Measurements from ENCODE around the gene CDHR4. TPM values are rescaled to one million over a fixed set of nuclear protein-coding genes. Genes with fewer than 3 reads are reported as not detected.
"Not testable (repeated sequence)": the region's sequence is repeated elsewhere in the genome, so short reads cannot be mapped to it uniquely, and the experiment has no call there.

Gene CDHR4
- total and polyA plus RNA-seq, 9 of the 15 experiments (the other 6 are each of a cell fraction or from before 2014, with no cell fraction given) = 0.21 TPM; not detected in 8

- H4K20me1 ChIP-seq (replicated peaks; ENCODE audit: control insufficient read depth, insufficient read depth, low read length); H3K4me3 ChIP-seq; H3K9me1 ChIP-seq (ENCODE audit: control insufficient read depth, insufficient read depth, low read length); H3K9me3 ChIP-seq (replicated peaks; ENCODE audit: control insufficient read depth, insufficient read depth, low read depth, low read length); FAIRE-seq; in situ Hi-C loops (cut with MboI); ATAC-seq; H3K9ac ChIP-seq (ENCODE audit: insufficient read depth in 1 of 2, low read depth in 2 of 2, low read length in 2 of 2); DNase-seq (ENCODE audit: extremely low read depth in 1 of 4, low spot score in 3 of 4); H3K4me2 ChIP-seq (ENCODE audit: insufficient read depth, low read length); CTCF ChIA-PET (ENCODE audit: low intra/inter-chr PET ratio); H3K27ac ChIP-seq (ENCODE audit: extremely low read depth, low read depth, low read length); H2AFZ ChIP-seq (ENCODE audit: low read depth, low read length); H3K27me3 ChIP-seq (ENCODE audit: control insufficient read depth in 2 of 2, insufficient read depth in 2 of 2, low read length in 2 of 2); BruUV-seq (replicated peaks); intact Hi-C loops (cut with micrococcal nuclease): not testable (repeated sequence)
- 93% methylated on average over 2 of the region's 9 CpGs for WGBS (ENCODE audit: insufficient coverage, low coverage, missing lambda C conversion rate)
- POLR2A ChIA-PET = interaction anchor here (0.6 kb wide), 1 partner anchor 12 kb away, joined by 3 read pairs; no protein-coding TSS in a partner anchor
- Histone ChIP-seq H3K36me3 (ENCODE audit: control insufficient read depth, insufficient read depth, low read length) (peaks cover 43% of the 10 kb centered on the region; the same call in 2 of the 3 replicates), H3K4me1 (replicated peaks in 1 of 2; ENCODE audit: control insufficient read depth in 2 of 2, insufficient read depth in 2 of 2, low read length in 2 of 2) (peaks cover 10 to 12% of the 10 kb centered on the region in 2 experiments; a peak in 4 of 5 replicates), H3K79me2 (ENCODE audit: control insufficient read depth, insufficient read depth, low read length) (peaks cover 78% of the 10 kb centered on the region)
These were observed 17.4 kb downstream of the CDHR4 start for GRCh38 chr3:49782277-49782676.

- H3K36me3 ChIP-seq (ENCODE audit: control insufficient read depth, insufficient read depth, low read length) = peaks cover 48% of the 10 kb centered on the region; the same call in 2 of the 3 replicates
- no peak overlapping the region for H3K4me2 ChIP-seq (ENCODE audit: insufficient read depth, low read length)
- FAIRE-seq (no peak), DNase-seq (ENCODE audit: extremely low read depth in 1 of 4, low spot score in 3 of 4) (no peak), ATAC-seq (no peak)
- H3K9ac ChIP-seq (ENCODE audit: insufficient read depth in 1 of 2, low read depth in 2 of 2, low read length in 2 of 2) = no peak overlapping the region
- no peak overlapping the region for H3K27ac ChIP-seq (ENCODE audit: extremely low read depth, low read depth, low read length)
- no TSS peak for BruUV-seq (replicated peaks)
- H4K20me1 ChIP-seq (replicated peaks; ENCODE audit: control insufficient read depth, insufficient read depth, low read length) = 0 out of 2 replicates have a peak, but pooled peaks cover 3% of the 10 kb centered on the region
- TF ChIP-seq U2AF2 (optimal IDR thresholded peaks at IDR 0.05; ENCODE audit: low read depth, low read length) = no peak
- TF ChIP-seq TAF1 (IDR thresholded peaks at IDR 0.05; ENCODE audit: control insufficient read depth, extremely low read depth, insufficient read depth, low read length, severe bottlenecking) = no peak
- no peak for TF ChIP-seq NR0B1 (IDR thresholded peaks at IDR 0.05; ENCODE audit: partially characterized antibody)
- TF ChIP-seq ZNF75A (CRISPR knock-in tag; IDR thresholded peaks at IDR 0.05) = no peak
- TF ChIP-seq ZNF174 (CRISPR knock-in tag; IDR thresholded peaks at IDR 0.05) = no peak
- TF ChIP-seq ZNF695 (CRISPR knock-in tag; IDR thresholded peaks at IDR 0.05) = no peak
- intact Hi-C loops (cut with micrococcal nuclease) = no loop called here
- ChIA-PET CTCF (ENCODE audit: low intra/inter-chr PET ratio) (no interaction called here), POLR2A (interaction anchor here (0.6 kb wide), 1 partner anchor 11 kb away, joined by 3 read pairs; no protein-coding TSS in a partner anchor)
- peaks cover 3 to 5% of the 10 kb centered on the region in 2 experiments; a peak in 4 of 5 replicates for H3K4me1 ChIP-seq (replicated peaks in 1 of 2; ENCODE audit: control insufficient read depth in 2 of 2, insufficient read depth in 2 of 2, low read length in 2 of 2)
- 91% methylated on average over 4 of the region's 5 CpGs for WGBS (ENCODE audit: insufficient coverage, low coverage, missing lambda C conversion rate)
- H3K9me3 ChIP-seq (replicated peaks; ENCODE audit: control insufficient read depth, insufficient read depth, low read depth, low read length) = no peaks in the 10 kb centered on the region
- H3K27me3 ChIP-seq (ENCODE audit: control insufficient read depth in 2 of 2, insufficient read depth in 2 of 2, low read length in 2 of 2) = no peaks in the 10 kb centered on the region
- H3K79me2 ChIP-seq (ENCODE audit: control insufficient read depth, insufficient read depth, low read length) = peaks cover 77% of the 10 kb centered on the region
- no peak overlapping the region for H2AFZ ChIP-seq (ENCODE audit: low read depth, low read length)
- H3K4me3 ChIP-seq = no peak overlapping the region
- in situ Hi-C loops (cut with MboI) = no loop called here
- H3K9me1 ChIP-seq (ENCODE audit: control insufficient read depth, insufficient read depth, low read length) = no peaks in the 10 kb centered on the region
These were observed 18.1 kb downstream of the CDHR4 start for GRCh38 chr3:49781415-49782199.

DNA sequence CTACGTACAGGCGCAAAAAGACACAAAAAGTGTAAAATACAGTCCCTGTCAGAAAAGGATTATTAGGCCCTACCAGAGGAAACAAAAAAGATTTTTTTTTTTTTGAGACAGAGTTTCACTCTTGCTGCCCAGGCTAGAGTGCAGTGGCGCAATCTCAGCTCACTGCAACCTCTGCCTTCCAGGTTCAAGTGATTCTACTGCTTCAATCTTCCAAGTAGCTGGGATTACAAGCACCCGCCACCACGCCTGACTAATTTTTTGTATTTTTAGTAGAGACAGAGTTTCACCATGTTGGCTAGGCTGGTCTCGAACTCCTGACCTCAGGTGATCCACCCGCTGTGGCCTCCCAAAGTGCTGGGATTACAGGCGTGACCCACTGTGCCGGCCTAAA, 18.7 kb downstream of the CDHR4 start:
- BruUV-seq (replicated peaks); H3K4me2 ChIP-seq (ENCODE audit: insufficient read depth, low read length); H3K9me3 ChIP-seq (replicated peaks; ENCODE audit: control insufficient read depth, insufficient read depth, low read depth, low read length); ATAC-seq; H3K9me1 ChIP-seq (ENCODE audit: control insufficient read depth, insufficient read depth, low read length); H3K4me3 ChIP-seq; H4K20me1 ChIP-seq (replicated peaks; ENCODE audit: control insufficient read depth, insufficient read depth, low read length); in situ Hi-C loops (cut with MboI); H3K4me1 ChIP-seq (replicated peaks in 1 of 2; ENCODE audit: control insufficient read depth in 2 of 2, insufficient read depth in 2 of 2, low read length in 2 of 2); POLR2A ChIA-PET; H3K27me3 ChIP-seq (ENCODE audit: control insufficient read depth in 2 of 2, insufficient read depth in 2 of 2, low read length in 2 of 2); CTCF ChIA-PET (ENCODE audit: low intra/inter-chr PET ratio); intact Hi-C loops (cut with micrococcal nuclease); H3K27ac ChIP-seq (ENCODE audit: extremely low read depth, low read depth, low read length); H2AFZ ChIP-seq (ENCODE audit: low read depth, low read length); FAIRE-seq; H3K9ac ChIP-seq (ENCODE audit: insufficient read depth in 1 of 2, low read depth in 2 of 2, low read length in 2 of 2); DNase-seq (ENCODE audit: extremely low read depth in 1 of 4, low spot score in 3 of 4): not testable (repeated sequence)
- peaks cover 80% of the 10 kb centered on the region for H3K79me2 ChIP-seq (ENCODE audit: control insufficient read depth, insufficient read depth, low read length)
- WGBS (ENCODE audit: insufficient coverage, low coverage, missing lambda C conversion rate) = 86% methylated on average over 8 of the region's 9 CpGs
- peaks cover 52% of the 10 kb centered on the region; the same call in 2 of the 3 replicates for H3K36me3 ChIP-seq (ENCODE audit: control insufficient read depth, insufficient read depth, low read length)
